Left lobe of liver (tissue), 2 donors: Measurements from ENCODE around the gene LTB4R. TPM values are rescaled to one million over a fixed set of nuclear protein-coding genes. Genes with fewer than 3 reads are reported as not detected.

ENCODE experiments used
- ATAC-seq: fragments of 200-7000 bp; cut with Tn5 transposase; one replicate; pipeline ENCODE4 v1.9.1; 2020; ENCODE audit warnings: mild to moderate bottlenecking, moderate library complexity
- DNase-seq: peaks from one replicate; pipeline ENCODE4 v3.0.0-alpha.2; 2020; ENCODE audit warnings: low spot score
- total RNA-seq: library from RNA; stranded (reverse); gene quantifications from one replicate; pipeline ENCODE4 v1.2.1, GENCODE V29; 2021
- donor health status: DM: no; HTN: no; CAD: no; lungs with moderate emphysema.
- donor health status: DM: no; HTN: yes; CAD: no.

Gene LTB4R
- total RNA-seq, 1 donor from 2014 or later: 7.2 TPM

- ATAC-seq (no peak), DNase-seq (no peak)
Measured at GRCh38 chr14:24366413-24366720, 55.1 kb downstream of the LTB4R start.

- peak; percentile 49 for ATAC-seq
- DNase-seq: peak; percentile 55
Measured at GRCh38 chr14:24366721-24367513, 55.6 kb downstream of the LTB4R start.

Other genes starting within 250 kb of the LTB4R start
- 0.40 TPM for gene CPNE6, start 239.9 kb upstream of the LTB4R start, total RNA-seq
- gene PCK2, start 217.2 kb upstream of the LTB4R start, total RNA-seq: 590 TPM
- 212 TPM for gene DCAF11, start 196.7 kb upstream of the LTB4R start, total RNA-seq
- 3.5 TPM for gene NRL, start 196.6 kb upstream of the LTB4R start, total RNA-seq
- gene FITM1, start 180.8 kb upstream of the LTB4R start, total RNA-seq: 34.9 TPM
- 98.1 TPM for gene PSME1, start 175.3 kb upstream of the LTB4R start, total RNA-seq
- 24.2 TPM for gene EMC9, start 169.9 kb upstream of the LTB4R start, total RNA-seq
- 124 TPM for gene PSME2, start 164.9 kb upstream of the LTB4R start, total RNA-seq
- gene RNF31, start 164.0 kb upstream of the LTB4R start, total RNA-seq: 28.6 TPM
- 25.1 TPM for gene IRF9, start 150.2 kb upstream of the LTB4R start, total RNA-seq
- gene REC8, start 139.4 kb upstream of the LTB4R start, total RNA-seq: 2.6 TPM
- gene IPO4, start 122.7 kb upstream of the LTB4R start, total RNA-seq: 20.2 TPM
- gene TM9SF1, start 116.1 kb upstream of the LTB4R start, total RNA-seq: 47.1 TPM
- 0.35 TPM for gene TSSK4, start 105.8 kb upstream of the LTB4R start, total RNA-seq
- gene CHMP4A, start 98.0 kb upstream of the LTB4R start, total RNA-seq: 14.4 TPM
- gene MDP1, start 95.4 kb upstream of the LTB4R start, total RNA-seq: 5.0 TPM
- 66.7 TPM for gene NEDD8, start 79.1 kb upstream of the LTB4R start, total RNA-seq
- gene GMPR2, start 78.6 kb upstream of the LTB4R start, total RNA-seq: 30.3 TPM
- gene TINF2, start 68.9 kb upstream of the LTB4R start, total RNA-seq: 24.2 TPM
- gene TGM1, start 48.3 kb upstream of the LTB4R start, total RNA-seq: 1.8 TPM
- gene RABGGTA, start 39.9 kb upstream of the LTB4R start, total RNA-seq: 15.8 TPM
- 91.0 TPM for gene DHRS1, start 11.7 kb upstream of the LTB4R start, total RNA-seq
- gene NOP9, start 11.7 kb upstream of the LTB4R start, total RNA-seq: 17.2 TPM
- 216 TPM for gene CIDEB, start 3.5 kb upstream of the LTB4R start, total RNA-seq
- gene LTB4R2, start 1.4 kb upstream of the LTB4R start, total RNA-seq: 6.9 TPM
- gene ADCY4, start 23.6 kb downstream of the LTB4R start, total RNA-seq: 5.5 TPM
- 0.68 TPM for gene RIPK3, start 28.5 kb downstream of the LTB4R start, total RNA-seq
- 1.4 TPM for gene NFATC4, start 56.7 kb downstream of the LTB4R start, total RNA-seq
- 2.3 TPM for gene NYNRIN, start 87.5 kb downstream of the LTB4R start, total RNA-seq
- gene CBLN3, start 118.2 kb downstream of the LTB4R start, total RNA-seq: 1.4 TPM
- 29.3 TPM for gene KHNYN, start 118.5 kb downstream of the LTB4R start, total RNA-seq
- gene SDR39U1, start 131.3 kb downstream of the LTB4R start, total RNA-seq: 32.4 TPM
- gene CMA1, start 196.8 kb downstream of the LTB4R start, total RNA-seq: not detected